A673 (cell line): ENCODE data around the gene PHTF1.

ENCODE experiments used
- EZH2 ChIP-seq: fragments of 200-600 bp; sonication (generic); IDR thresholded peaks from 2 replicates; pipeline ENCODE4 v1.6.1; 2017; ENCODE audit warnings: borderline replicate concordance, low read depth, mild to moderate bottlenecking, mixed read lengths, antibody characterized with exemption, low read length; ENCODE audit not compliant: poor library complexity, severe bottlenecking
- TF ChIP-seq, protein P1 (sequence below): fragments of 300-800, 200-600 bp; sonication (generic); conservative IDR thresholded peaks from 2 replicates; pipeline ENCODE4 v1.5.1; 2017; ENCODE audit warnings: low read depth, mild to moderate bottlenecking, antibody characterized with exemption, low read length, moderate library complexity, mixed read lengths

DNA sequence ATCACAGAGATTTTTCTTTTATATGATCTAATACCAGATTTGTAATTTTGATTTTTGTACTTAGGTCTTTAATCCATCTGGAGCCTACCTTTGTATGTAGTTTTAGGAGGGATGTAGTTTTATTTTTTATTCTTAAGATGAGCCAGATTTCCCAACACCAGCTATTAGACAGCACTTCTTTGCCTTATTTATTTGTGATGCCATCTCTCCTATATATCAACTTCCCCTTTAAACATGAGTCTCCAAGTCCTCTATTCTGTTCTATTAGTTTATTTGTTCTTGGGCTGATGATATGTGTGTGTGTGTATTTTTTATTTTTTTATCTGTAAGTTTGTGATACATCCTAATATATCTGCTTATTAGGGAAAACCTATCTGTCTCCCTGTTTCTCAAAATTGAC is 94.2 kb downstream of the PHTF1 start:
- TF ChIP-seq, protein P1, sequence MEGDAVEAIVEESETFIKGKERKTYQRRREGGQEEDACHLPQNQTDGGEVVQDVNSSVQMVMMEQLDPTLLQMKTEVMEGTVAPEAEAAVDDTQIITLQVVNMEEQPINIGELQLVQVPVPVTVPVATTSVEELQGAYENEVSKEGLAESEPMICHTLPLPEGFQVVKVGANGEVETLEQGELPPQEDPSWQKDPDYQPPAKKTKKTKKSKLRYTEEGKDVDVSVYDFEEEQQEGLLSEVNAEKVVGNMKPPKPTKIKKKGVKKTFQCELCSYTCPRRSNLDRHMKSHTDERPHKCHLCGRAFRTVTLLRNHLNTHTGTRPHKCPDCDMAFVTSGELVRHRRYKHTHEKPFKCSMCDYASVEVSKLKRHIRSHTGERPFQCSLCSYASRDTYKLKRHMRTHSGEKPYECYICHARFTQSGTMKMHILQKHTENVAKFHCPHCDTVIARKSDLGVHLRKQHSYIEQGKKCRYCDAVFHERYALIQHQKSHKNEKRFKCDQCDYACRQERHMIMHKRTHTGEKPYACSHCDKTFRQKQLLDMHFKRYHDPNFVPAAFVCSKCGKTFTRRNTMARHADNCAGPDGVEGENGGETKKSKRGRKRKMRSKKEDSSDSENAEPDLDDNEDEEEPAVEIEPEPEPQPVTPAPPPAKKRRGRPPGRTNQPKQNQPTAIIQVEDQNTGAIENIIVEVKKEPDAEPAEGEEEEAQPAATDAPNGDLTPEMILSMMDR = no peak
- no peak for TF ChIP-seq EZH2
